Psoas muscle (tissue), 8 donors: Measurements from ENCODE around the gene CHD9. TPM values are rescaled to one million over a fixed set of nuclear protein-coding genes. Genes with fewer than 3 reads are reported as not detected.
A peak's percentile ranks its signal among the peaks of the same experiment; 100 is the strongest.
"Not testable (repeated sequence)": the region's sequence is repeated elsewhere in the genome, so short reads cannot be mapped to it uniquely, and the experiment has no call there.

Experiments
- ATAC-seq, 4 donors: fragments of 200-7000 bp; cut with Tn5 transposase; one replicate each; pipeline ENCODE4 v1.9.1; 2020; ENCODE audit warnings: moderate library complexity in 3 of 4, mild to moderate bottlenecking in 2 of 4
- DNase-seq, 2 donors: peaks; one replicate each; pipeline ENCODE4 v3.0.0-alpha.2; 2020
- H3K27ac ChIP-seq: fragments of 200-600 bp; one replicate; pipeline ENCODE4 v1.8.0; 2022
- H3K27me3 ChIP-seq, 3 donors: fragments of 200-600 bp in 1 of 3; one replicate each; pipeline versions ENCODE4 v1.6.1 to v1.8.0; 2013 to 2022; ENCODE audit warnings: low read length in 2 of 3, mild to moderate bottlenecking in 2 of 3, moderate library complexity in 1 of 3; ENCODE audit not compliant: insufficient read depth in 3 of 3
- H3K36me3 ChIP-seq, 2 donors: fragments of 200-600 bp in 1 of 2; one replicate each; pipeline versions ENCODE4 v1.6.1 to v1.8.0; 2013 to 2022; ENCODE audit warnings: low read depth in 1 of 2, mild to moderate bottlenecking in 1 of 2, moderate library complexity in 1 of 2; ENCODE audit not compliant: insufficient read depth in 1 of 2
- H3K4me1 ChIP-seq: fragments of 200-600 bp; one replicate; pipeline ENCODE4 v1.8.0; 2022
- H3K4me3 ChIP-seq: fragments of 200-600 bp; one replicate; pipeline ENCODE4 v1.8.0; 2022; ENCODE audit warnings: mild to moderate bottlenecking
- H3K9me3 ChIP-seq: fragments of 200-600 bp; one replicate; pipeline ENCODE4 v1.8.0; 2022
- CTCF ChIP-seq: fragments of 200-600 bp; IDR thresholded peaks from one replicate; pipeline ENCODE4 v1.8.0; 2022; ENCODE audit warnings: antibody characterized with exemption
- WGBS, 3 donors: extraction: QIAGEN DNeasy Blood & Tissue Kit; methylation state at CpG; one replicate each; pipeline versions ENCODE4 v1.1.6 to v1.1.7; 2013; 5-methylcytosine and 5-hydroxymethylcytosine counted together
- intact Hi-C, 2 donors: fragments of 100-400 bp; cut with DNase I; formaldehyde crosslinking; loops; one replicate each; pipeline versions ENCODE4 v1.11.0 to v1.14.2; 2022
- polyA plus RNA-seq, 3 donors: library from polyadenylated mRNA; stranded (reverse); fragments of 200-250 nt; gene quantifications; one replicate each; pipeline ENCODE4 v1.2.3, GENCODE V29; 2013
- total RNA-seq, 4 donors: library from RNA; stranded (reverse); fragmentation: NEBNext Ultra II Directional in 2 of 4; extraction: Animal tissue kit (Norgen Biotek cat#: 25700) in 2 of 4; gene quantifications; one replicate each; pipeline versions ENCODE4 v1.2.1 to v1.2.4, GENCODE V29; 2021 to 2023
- donor health status: healthy with polysubstance abuse.
- donor health status: DM: no; HTN: no; CAD: no; lungs with moderate emphysema.
- donor health status: Bipolar disorder and iron deficiency.
- donor health status: healthy.
- donor health status: DM: yes; HTN: yes; CAD: no.
- donor health status: DM: no; HTN: no; CAD: no.
- donor health status: DM: no; HTN: no; CAD: no.
- donor health status: DM: yes; HTN: yes; CAD: no.

Gene CHD9
- total and polyA plus RNA-seq, 7 donors, result 5.8 to 47.9 (median 36.4) TPM

DNA sequence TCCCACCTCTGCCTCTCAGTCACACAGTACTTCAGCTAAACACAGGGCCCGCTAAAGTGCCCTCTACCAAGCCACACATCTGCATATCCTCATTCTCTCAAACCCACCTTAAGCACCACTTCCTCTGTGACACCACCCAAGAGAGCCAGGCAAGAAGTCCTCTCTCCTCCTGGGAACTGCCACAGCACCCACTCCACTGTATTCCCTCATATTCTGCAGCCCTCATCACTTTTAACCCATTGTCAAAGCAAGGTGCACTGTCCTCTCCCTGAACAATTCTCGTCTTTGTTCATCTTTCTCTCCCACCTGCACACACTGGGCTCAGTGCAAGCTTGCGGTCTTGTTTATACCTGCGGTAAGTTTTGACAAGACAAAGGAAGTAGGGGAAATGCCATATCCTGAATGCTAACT lies 13.6 kb downstream of the CHD9 start:
- H3K36me3 ChIP-seq, result no peaks in the 10 kb centered on the region
- TF ChIP-seq CTCF, result no peak
- H3K4me1 ChIP-seq, result peaks cover 17% of the 10 kb centered on the region
- H3K9me3 ChIP-seq, result no peaks in the 10 kb centered on the region
- no peak for DNase-seq
- 90 to 93% (median 90%) methylated on average over 4 of the region's 4 CpGs for WGBS, 3 donors
- no peak for ATAC-seq
- no peak overlapping the region for H3K4me3 ChIP-seq
- intact Hi-C loops, result no loop called here
- H3K27ac ChIP-seq, result no peak overlapping the region
- no peaks in the 10 kb centered on the region for H3K27me3 ChIP-seq

GRCh38 chr16:53069772-53070171 lies 15.0 kb downstream of the CHD9 start:
- intact Hi-C loops, result no loop called here
- no peak for DNase-seq
- Histone ChIP-seq H3K4me3 (no peak overlapping the region), H3K4me1 (peaks cover 15% of the 10 kb centered on the region), H3K36me3 (no peaks in the 10 kb centered on the region), H3K27ac (no peak overlapping the region), H3K9me3 (no peaks in the 10 kb centered on the region), H3K27me3 (no peaks in the 10 kb centered on the region)
- ATAC-seq, result no peak
- WGBS, 3 donors, result 71 to 77% (median 71%) methylated on average over 2 of the region's 2 CpGs
- no peak for TF ChIP-seq CTCF

DNA sequence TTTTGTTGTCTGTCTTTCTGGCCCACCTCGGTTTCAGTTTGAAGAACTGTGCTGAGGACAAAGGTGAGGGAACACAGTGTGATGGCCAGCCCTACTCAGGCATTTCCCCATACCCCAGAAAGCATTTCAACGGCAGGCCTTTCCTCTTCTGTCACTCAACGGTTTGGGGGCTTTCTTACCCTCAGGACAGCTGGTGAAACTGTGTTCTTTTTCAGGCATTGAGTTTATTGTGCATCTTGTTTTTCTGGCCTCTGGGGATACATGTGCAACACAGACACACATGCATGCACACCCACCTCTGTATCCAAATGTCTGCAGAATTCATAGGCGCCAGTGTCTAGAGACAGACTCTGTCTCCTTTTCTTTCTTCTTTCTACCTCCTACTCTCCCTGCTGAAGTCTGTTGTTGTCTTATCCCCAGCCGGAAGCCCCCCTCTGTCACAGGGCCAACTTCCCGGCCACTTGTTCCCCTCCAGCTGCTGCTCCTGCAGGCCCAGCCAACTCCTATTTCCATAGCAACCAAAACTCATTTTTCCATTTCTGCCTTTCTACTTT lies 17.0 kb downstream of the CHD9 start:
- intact Hi-C loops, result no loop called here
- H3K27me3 ChIP-seq, result no peaks in the 10 kb centered on the region
- H3K4me1 ChIP-seq, result peaks cover 7% of the 10 kb centered on the region
- no peaks in the 10 kb centered on the region for H3K36me3 ChIP-seq
- peak overlapping the region; percentile 50 for H3K27ac ChIP-seq
- no peaks in the 10 kb centered on the region for H3K9me3 ChIP-seq
- ATAC-seq (peak in 2 of 4 donors; percentile 34 to 63), DNase-seq (peak; percentile 64 to 84)
- 24 to 38% (median 32%) methylated on average over 6 of the region's 6 CpGs for WGBS, 3 donors
- TF ChIP-seq CTCF, result no peak
- peak overlapping the region; percentile 22 for H3K4me3 ChIP-seq

DNA sequence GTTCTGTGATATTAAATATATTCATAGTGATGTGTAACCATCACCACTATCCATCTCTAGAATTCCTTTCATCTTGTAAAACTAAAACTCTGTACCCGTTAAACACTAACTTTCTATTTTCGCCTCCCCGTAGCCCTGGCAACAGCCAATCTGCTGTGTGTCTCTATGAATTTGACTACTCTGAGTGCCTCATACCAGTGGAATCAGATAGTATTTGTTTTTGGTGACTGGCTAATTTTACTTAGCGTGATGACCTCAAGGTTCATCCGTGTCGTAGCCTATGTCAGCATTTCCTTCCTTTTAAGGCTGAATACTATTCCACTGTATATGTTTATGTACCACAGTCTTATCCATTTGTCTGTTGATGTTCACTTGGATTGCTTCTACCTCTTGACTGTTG lies 18.2 kb downstream of the CHD9 start:
- TF ChIP-seq CTCF, result no peak
- H3K4me3 ChIP-seq, result no peak overlapping the region
- no peaks in the 10 kb centered on the region for H3K9me3 ChIP-seq
- no peaks in the 10 kb centered on the region for H3K27me3 ChIP-seq
- 83 to 90% (median 86%) methylated on average over 6 of the region's 6 CpGs for WGBS, 3 donors
- ATAC-seq (no peak), DNase-seq (no peak)
- H3K36me3 ChIP-seq, result no peaks in the 10 kb centered on the region
- peaks cover 7% of the 10 kb centered on the region for H3K4me1 ChIP-seq
- intact Hi-C loops, result no loop called here
- peak overlapping the region; percentile 30 for H3K27ac ChIP-seq

DNA sequence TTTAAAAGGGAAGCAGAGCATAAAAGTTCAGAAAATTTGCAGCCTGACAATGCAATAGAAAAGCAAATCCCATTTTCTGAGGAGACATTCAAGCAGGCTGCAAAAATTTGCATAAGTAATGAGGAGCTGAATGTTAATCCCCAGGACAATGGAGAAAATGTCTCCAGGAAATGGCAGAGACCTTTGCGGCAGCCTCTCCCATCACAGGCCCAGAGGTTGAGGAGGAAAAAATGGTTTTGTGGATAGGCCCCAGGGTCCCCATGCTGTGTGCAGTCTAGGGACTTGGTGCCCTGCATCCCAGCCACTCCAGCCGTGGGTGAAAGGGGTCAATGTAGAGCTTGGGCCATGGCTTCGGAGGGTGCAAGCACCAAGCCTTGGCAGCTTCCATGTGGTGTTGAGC lies 19.5 kb downstream of the CHD9 start:
- DNase-seq, H3K4me1 ChIP-seq, H3K27me3 ChIP-seq, ATAC-seq, H3K9me3 ChIP-seq, H3K36me3 ChIP-seq, H3K27ac ChIP-seq, intact Hi-C loops, H3K4me3 ChIP-seq: not testable (repeated sequence)
- 65 to 97% (median 65%) methylated on average over 3 of the region's 3 CpGs for WGBS, 3 donors

GRCh38 chr16:53075461-53075860 lies 20.7 kb downstream of the CHD9 start:
- H3K4me3 ChIP-seq, H3K27ac ChIP-seq, H3K9me3 ChIP-seq, H3K27me3 ChIP-seq, DNase-seq, intact Hi-C loops, H3K36me3 ChIP-seq, ATAC-seq: not testable (repeated sequence)
- H3K4me1 ChIP-seq, result peaks cover 20% of the 10 kb centered on the region
- WGBS, 3 donors, result 92 to 95% (median 94%) methylated on average over 7 of the region's 7 CpGs
